Fibroblast of skin of left quadriceps (primary cell): ENCODE measurements around the gene ARHGAP24.
A peak's percentile ranks its signal among the peaks of the same experiment; 100 is the strongest.

ENCODE experiments used
- DNase-seq, 2 experiments: peaks; one replicate each; pipeline ENCODE4 v3.0.0-alpha.2; 2013; ENCODE audit warnings: low read depth in 2 of 2

Gene ARHGAP24

GRCh38 chr4:85474818-85475630 lies at the start of gene ARHGAP24:
Gene ARHGAP24 (plus strand): TSS chr4:85475150.
- DNase-seq = peak; percentile 97

GRCh38 chr4:85426366-85426765 lies 48.6 kb upstream of the ARHGAP24 start:
- no peak for DNase-seq

GRCh38 chr4:85427123-85427522 lies 47.8 kb upstream of the ARHGAP24 start:
- DNase-seq = no peak

- no peak for DNase-seq
Observed at GRCh38 chr4:85430226-85430625, 44.7 kb upstream of the ARHGAP24 start.

- no peak for DNase-seq
Observed at GRCh38 chr4:85430697-85431096, 44.3 kb upstream of the ARHGAP24 start.

- no peak for DNase-seq
Observed at GRCh38 chr4:85431156-85431555, 43.8 kb upstream of the ARHGAP24 start.

GRCh38 chr4:85431881-85432485 lies 43.0 kb upstream of the ARHGAP24 start:
- no peak for DNase-seq

- peak; percentile 29 to 35 for DNase-seq
Observed at GRCh38 chr4:85445050-85445639, 29.8 kb upstream of the ARHGAP24 start.

- no peak for DNase-seq
Observed at GRCh38 chr4:85446141-85446861, 28.6 kb upstream of the ARHGAP24 start.

GRCh38 chr4:85448906-85449890 lies 25.8 kb upstream of the ARHGAP24 start:
- peak in 1 of 2 experiments; percentile 5 for DNase-seq

GRCh38 chr4:85452058-85452731 lies 22.8 kb upstream of the ARHGAP24 start:
- DNase-seq = no peak

- DNase-seq = no peak
Observed at GRCh38 chr4:85455942-85456341, 19.0 kb upstream of the ARHGAP24 start.

- DNase-seq = no peak
Observed at GRCh38 chr4:85457752-85458467, 17.0 kb upstream of the ARHGAP24 start.

- DNase-seq = no peak
Observed at GRCh38 chr4:85459736-85460135, 15.2 kb upstream of the ARHGAP24 start.

- no peak for DNase-seq
Observed at GRCh38 chr4:85474356-85474755, 594 bp upstream of the ARHGAP24 start.

- DNase-seq = no peak
Observed at GRCh38 chr4:85475631-85476233, 782 bp downstream of the ARHGAP24 start.

- no peak for DNase-seq
Observed at GRCh38 chr4:85476381-85476780, 1.4 kb downstream of the ARHGAP24 start.

- no peak for DNase-seq
Observed at GRCh38 chr4:85477534-85477933, 2.6 kb downstream of the ARHGAP24 start.

GRCh38 chr4:85478576-85478975 lies 3.6 kb downstream of the ARHGAP24 start:
- peak; percentile 87 for DNase-seq
